ENCODE measurements around the gene GPNMB.

Gene GPNMB

GRCh38 chr7:23230641-23231101 is 15.9 kb upstream of the GPNMB start:
- no peak for DNase-seq (ENCODE audit: low read depth in 2 of 2)

- no peak for DNase-seq (ENCODE audit: low read depth in 2 of 2)
Measured at GRCh38 chr7:23232966-23233365, 13.6 kb upstream of the GPNMB start.

GRCh38 chr7:23234569-23235296 is 11.8 kb upstream of the GPNMB start:
- no peak for DNase-seq (ENCODE audit: low read depth in 2 of 2)

GRCh38 chr7:23235813-23236221 is 10.8 kb upstream of the GPNMB start:
- no peak for DNase-seq (ENCODE audit: low read depth in 2 of 2)

GRCh38 chr7:23237000-23237399 is 9.6 kb upstream of the GPNMB start:
- no peak for DNase-seq (ENCODE audit: low read depth in 2 of 2)

- DNase-seq (ENCODE audit: low read depth in 2 of 2): no peak
Measured at GRCh38 chr7:23238983-23239652, 7.5 kb upstream of the GPNMB start.

- no peak for DNase-seq (ENCODE audit: low read depth in 2 of 2)
Measured at GRCh38 chr7:23239698-23240097, 6.9 kb upstream of the GPNMB start.

GRCh38 chr7:23242321-23242720 is 4.3 kb upstream of the GPNMB start:
- no peak for DNase-seq (ENCODE audit: low read depth in 2 of 2)

GRCh38 chr7:23242935-23243334 is 3.6 kb upstream of the GPNMB start:
- DNase-seq (ENCODE audit: low read depth in 2 of 2): no peak

GRCh38 chr7:23247046-23247602 is 549 bp downstream of the GPNMB start:
- DNase-seq (ENCODE audit: low read depth in 2 of 2): no peak

- DNase-seq (ENCODE audit: low read depth in 2 of 2): no peak
Measured at GRCh38 chr7:23247603-23248335, 1.2 kb downstream of the GPNMB start.

- no peak for DNase-seq (ENCODE audit: low read depth in 2 of 2)
Measured at GRCh38 chr7:23249486-23249885, 2.9 kb downstream of the GPNMB start.

GRCh38 chr7:23254051-23254681 is 7.6 kb downstream of the GPNMB start:
- no peak for DNase-seq (ENCODE audit: low read depth in 2 of 2)

GRCh38 chr7:23256731-23257130 is 10.2 kb downstream of the GPNMB start:
- DNase-seq (ENCODE audit: low read depth in 2 of 2): no peak

GRCh38 chr7:23260371-23260770 is 13.8 kb downstream of the GPNMB start:
- no peak for DNase-seq (ENCODE audit: low read depth in 2 of 2)

GRCh38 chr7:23261843-23262452 is 15.4 kb downstream of the GPNMB start:
- peak in 1 of 2 donors; percentile 16 for DNase-seq (ENCODE audit: low read depth in 2 of 2)

- DNase-seq (ENCODE audit: low read depth in 2 of 2): no peak
Measured at GRCh38 chr7:23264916-23265458, 18.4 kb downstream of the GPNMB start.

- no peak for DNase-seq (ENCODE audit: low read depth in 2 of 2)
Measured at GRCh38 chr7:23266918-23267317, 20.3 kb downstream of the GPNMB start.

- DNase-seq (ENCODE audit: low read depth in 2 of 2): no peak
Measured at GRCh38 chr7:23267357-23267756, 20.8 kb downstream of the GPNMB start.

GRCh38 chr7:23268167-23268566 is 21.6 kb downstream of the GPNMB start:
- no peak for DNase-seq (ENCODE audit: low read depth in 2 of 2)

- no peak for DNase-seq (ENCODE audit: low read depth in 2 of 2)
Measured at GRCh38 chr7:23268746-23269145, 22.2 kb downstream of the GPNMB start.

Measured in stimulated activated CD8-positive, alpha-beta memory T cell treated with anti-CD3 and anti-CD28 coated beads, Interleukin-15, amount 100 ng/mL, for 4 hours (primary cell).